SK-N-SH (cell line): Measurements from ENCODE around the gene WDR88.

Source experiments
- CTCF ChIP-seq: fragments of 200-600 bp; sonication (generic); IDR thresholded peaks from 2 replicates; pipeline ENCODE4 v1.6.1; 2017; ENCODE audit warnings: antibody characterized with exemption, mild to moderate bottlenecking, moderate library complexity
- EP300 ChIP-seq, 2 experiments: IDR thresholded peaks; 2 replicates each; pipeline versions ENCODE4 v1.4.0 to v1.6.1; 2012; ENCODE audit warnings: borderline replicate concordance in 1 of 2, low read depth in 1 of 2, low read length in 1 of 2
- EZH2phosphoT487 ChIP-seq: fragments of 200-600 bp; sonication (generic); IDR thresholded peaks from 2 replicates; pipeline ENCODE4 v1.6.1; 2017; ENCODE audit warnings: low read depth, mixed run types, mild to moderate bottlenecking, antibody characterized with exemption, moderate library complexity, borderline replicate concordance
- FOSL2 ChIP-seq: IDR thresholded peaks from 2 replicates; pipeline ENCODE4 v1.4.0; 2012; ENCODE audit warnings: low read depth, mild to moderate bottlenecking, moderate library complexity, borderline replicate concordance
- FOXM1 ChIP-seq: IDR thresholded peaks from 2 replicates; pipeline ENCODE4 v1.4.0; 2012; ENCODE audit warnings: low read depth, mild to moderate bottlenecking
- GATA2 ChIP-seq: sonication (generic); formaldehyde crosslinking; IDR thresholded peaks from 2 replicates; pipeline ENCODE4 v1.5.0; 2020; ENCODE audit warnings: mild to moderate bottlenecking, missing genetic modification reagents
- NFIC ChIP-seq: IDR thresholded peaks from 2 replicates; pipeline ENCODE4 v1.4.0; 2012; ENCODE audit warnings: borderline replicate concordance
- POLR2AphosphoS5 ChIP-seq: IDR thresholded peaks from 2 replicates; pipeline ENCODE4 v1.6.1; 2012; ENCODE audit warnings: low read depth, low read length
- RCOR1 ChIP-seq: fragments of 150-350 bp; IDR thresholded peaks from 2 replicates; pipeline ENCODE4 v1.6.1; 2017; ENCODE audit warnings: antibody characterized with exemption, low read length
- REST ChIP-seq: IDR thresholded peaks from 2 replicates; pipeline ENCODE4 v1.6.1; 2012; ENCODE audit warnings: mild to moderate bottlenecking, low read depth, low read length, moderate library complexity
- RFX5 ChIP-seq: IDR thresholded peaks from 2 replicates; pipeline ENCODE4 v1.6.1; 2012; ENCODE audit warnings: mild to moderate bottlenecking, improper control_type of control experiment, low read length
- RXRA ChIP-seq: IDR thresholded peaks from 2 replicates; pipeline ENCODE4 v1.4.0; 2012; ENCODE audit warnings: low read depth, mild to moderate bottlenecking, borderline replicate concordance
- SIN3A ChIP-seq: IDR thresholded peaks from 2 replicates; pipeline ENCODE4 v1.6.1; 2012; ENCODE audit warnings: low read depth, mild to moderate bottlenecking, low read length, moderate library complexity, borderline replicate concordance
- TAF1 ChIP-seq: IDR thresholded peaks from 2 replicates; pipeline ENCODE4 v1.6.1; 2012; ENCODE audit warnings: low read depth, mild to moderate bottlenecking, low read length, moderate library complexity, borderline replicate concordance

- TF ChIP-seq CTCF, result no peak
- TF ChIP-seq POLR2AphosphoS5, result no peak
- TF ChIP-seq GATA2 (CRISPR knock-in tag), result no peak
- no peak for TF ChIP-seq FOSL2
- no peak for TF ChIP-seq FOXM1
- no peak for TF ChIP-seq EP300 (IDR thresholded peaks at IDR 0.05; ENCODE audit: borderline replicate concordance in 1 of 2, low read depth in 1 of 2, low read length in 1 of 2)
- no peak for TF ChIP-seq SIN3A
- no peak for TF ChIP-seq NFIC
- TF ChIP-seq REST, result no peak
- TF ChIP-seq RCOR1, result no peak
- no peak for TF ChIP-seq EZH2phosphoT487
- TF ChIP-seq RFX5, result no peak
- TF ChIP-seq TAF1, result no peak
- TF ChIP-seq RXRA, result no peak
These were observed 14.4 kb upstream of the WDR88 start for GRCh38 chr19:33117501-33117900.
